ENCODE data around the gene C16orf95. TPM values are rescaled to one million over a fixed set of nuclear protein-coding genes. Genes with fewer than 3 reads are reported as not detected.

C16orf95 gene
- total RNA-seq, 4 donors from 2014 or later: 0.67 to 4.2 (median 2.2) TPM

GRCh38 chr16:87337262-87337771 is 20.1 kb upstream of the C16orf95 start:
- TF ChIP-seq POLR2A (IDR thresholded peaks at IDR 0.05) (no peak), CTCF (IDR thresholded peaks at IDR 0.05) (no peak), EP300 (IDR thresholded peaks at IDR 0.05) (no peak), POLR2AphosphoS5 (IDR thresholded peaks at IDR 0.05) (no peak)

GRCh38 chr16:87336434-87337240 is 19.4 kb upstream of the C16orf95 start:
- ATAC-seq: no peak
- Histone ChIP-seq H3K4me3 (no peak overlapping the region), H3K9me3 (no peaks in the 10 kb centered on the region), H3K27ac (no peak overlapping the region), H3K27me3 (no peaks in the 10 kb centered on the region), H3K36me3 (peaks cover 0 to 96% of the 10 kb centered on the region in 2 donors), H3K4me1 (peaks cover 0 to 16% (median 0%) of the 10 kb centered on the region in 3 donors)
- TF ChIP-seq CTCF (IDR thresholded peaks at IDR 0.05) (no peak), POLR2AphosphoS5 (IDR thresholded peaks at IDR 0.05) (no peak), POLR2A (IDR thresholded peaks at IDR 0.05) (no peak), EP300 (IDR thresholded peaks at IDR 0.05) (no peak)
- 80 to 86% methylated on average over 8 to 10 of the region's 19 CpGs for WGBS, 2 donors (ENCODE audit: low coverage in 1 of 2)

More at GRCh38 chr16:87337262-87337771, 20.1 kb upstream of the C16orf95 start:
- peaks cover 0 to 96% of the 10 kb centered on the region in 2 donors for H3K36me3 ChIP-seq
- H3K27ac ChIP-seq: no peak overlapping the region
- no peaks in the 10 kb centered on the region for H3K27me3 ChIP-seq
- peaks cover 0 to 9% (median 0%) of the 10 kb centered on the region in 3 donors for H3K4me1 ChIP-seq
- no peaks in the 10 kb centered on the region for H3K9me3 ChIP-seq
- 69 to 84% methylated on average over 7 of the region's 16 CpGs for WGBS, 2 donors (ENCODE audit: low coverage in 1 of 2)
- no peak for ATAC-seq
- no peak overlapping the region for H3K4me3 ChIP-seq

GRCh38 chr16:87335625-87336433 is 18.6 kb upstream of the C16orf95 start:
- TF ChIP-seq EP300 (IDR thresholded peaks at IDR 0.05): no peak
- no peak for TF ChIP-seq CTCF (IDR thresholded peaks at IDR 0.05)
- TF ChIP-seq POLR2A (IDR thresholded peaks at IDR 0.05): no peak
- no peak for TF ChIP-seq POLR2AphosphoS5 (IDR thresholded peaks at IDR 0.05)
- Histone ChIP-seq H3K27me3 (no peaks in the 10 kb centered on the region), H3K4me3 (no peak overlapping the region), H3K27ac (no peak overlapping the region), H3K36me3 (peaks cover 0 to 96% of the 10 kb centered on the region in 2 donors), H3K9me3 (no peaks in the 10 kb centered on the region), H3K4me1 (peaks cover 0 to 16% (median 0%) of the 10 kb centered on the region in 3 donors)
- ATAC-seq: no peak
- whole genome bisulfite sequencing, 2 donors (ENCODE audit: low coverage in 1 of 2): 40 to 90% methylated on average over 1 to 2 of the region's 19 CpGs

GRCh38 chr16:87334651-87335624 is 17.7 kb upstream of the C16orf95 start:
- no peaks in the 10 kb centered on the region for H3K27me3 ChIP-seq
- peaks cover 0 to 16% (median 0%) of the 10 kb centered on the region in 3 donors for H3K4me1 ChIP-seq
- peak overlapping the region in 1 of 4 donors; percentile 0 for H3K27ac ChIP-seq
- H3K4me3 ChIP-seq: no peak overlapping the region
- ATAC-seq: no peak
- H3K36me3 ChIP-seq: peaks cover 0 to 96% of the 10 kb centered on the region in 2 donors
- TF ChIP-seq POLR2A (IDR thresholded peaks at IDR 0.05): no peak
- TF ChIP-seq EP300 (IDR thresholded peaks at IDR 0.05): no peak
- TF ChIP-seq CTCF (IDR thresholded peaks at IDR 0.05): no peak
- WGBS, 2 donors (ENCODE audit: low coverage in 1 of 2): 100% methylated on average over 1 of the region's 29 CpGs; no CpG with 5 or more reads in 1 of the 2 donors
- no peaks in the 10 kb centered on the region for H3K9me3 ChIP-seq
